Measurements from ENCODE around the gene SDCBP2. TPM values are rescaled to one million over a fixed set of nuclear protein-coding genes. Genes with fewer than 3 reads are reported as not detected.

SDCBP2 gene
- total and polyA plus RNA-seq, 2 of the 4 experiments (the other 2 are of a cell fraction) = 0.54 to 1.3 TPM

- Histone ChIP-seq H4K91ac (ENCODE audit: insufficient read depth, low read depth, low read length) (no peak overlapping the region), H3K18ac (ENCODE audit: low read depth, low read length) (no peak overlapping the region), H2BK20ac (ENCODE audit: low read depth, low read length) (no peak overlapping the region), H2AFZ (replicated peaks; ENCODE audit: low read length, poor library complexity) (no peak overlapping the region), H3K4me2 (ENCODE audit: low read depth, low read length) (no peak overlapping the region), H3K9me3 (ENCODE audit: control insufficient read depth, insufficient read depth, low read length) (no peaks in the 10 kb centered on the region), H3K56ac (ENCODE audit: extremely low read depth, insufficient read depth, low read length) (no peak overlapping the region), H3K36me3 (ENCODE audit: control insufficient read depth, insufficient read depth, low read length) (peaks cover 9% of the 10 kb centered on the region; the same call in 1 of the 2 replicates), H4K8ac (ENCODE audit: low read depth in 2 of 2, low read length in 2 of 2) (no peak overlapping the region), H3K4ac (ENCODE audit: low read depth, low read length) (peak overlapping the region; percentile 40), H4K20me1 (ENCODE audit: insufficient read depth, low read length) (peaks cover 11% of the 10 kb centered on the region), H3K27ac (ENCODE audit: insufficient read depth, low read length) (no peak overlapping the region), H2BK5ac (ENCODE audit: low read depth, low read length, poor library complexity, severe bottlenecking) (no peak overlapping the region), H3K27me3 (ENCODE audit: control insufficient read depth, insufficient read depth, low read length) (no peaks in the 10 kb centered on the region), H2AK9ac (replicated peaks; ENCODE audit: low read depth, low read length, poor library complexity) (no peak overlapping the region), H3K4me1 (ENCODE audit: control insufficient read depth, insufficient read depth, low read length) (peaks cover 9% of the 10 kb centered on the region), H3K79me1 (ENCODE audit: low read depth in 1 of 2, low read length in 2 of 2) (peaks cover 44 to 80% of the 10 kb centered on the region in 2 experiments), H2AK5ac (ENCODE audit: low read depth, low read length) (0 out of 2 replicates have a peak overlapping the region, but pooled peaks have one; percentile 49), H3K9me1 (ENCODE audit: insufficient read depth, low read length) (peaks cover 35% of the 10 kb centered on the region), H3K14ac (replicated peaks; ENCODE audit: low read depth, low read length) (no peak overlapping the region), H3K4me3 (ENCODE audit: insufficient read depth, low read depth, low read length) (no peak overlapping the region), H4K5ac (ENCODE audit: low read depth, low read length) (no peak overlapping the region), H3K9ac (ENCODE audit: low read depth, low read length) (no peak overlapping the region), H2BK15ac (ENCODE audit: low read depth, low read length) (no peak overlapping the region), H2BK120ac (ENCODE audit: low read depth, low read length) (no peak overlapping the region), H3K23ac (ENCODE audit: low read depth, low read length) (no peak overlapping the region)
- ChIA-PET CTCF (no interaction called here), POLR2A (ENCODE audit: unreplicated experiment) (no interaction called here)
- DNase-seq = no peak
- intact Hi-C loops (cut with micrococcal nuclease) = no loop called here
- in situ Hi-C loops (cut with MboI; ENCODE audit: low sequenced_read_pairs) = loop anchor here (25.0 kb wide), 1 partner anchor 503 kb away; no protein-coding TSS in a partner anchor
- WGBS, 2 experiments (ENCODE audit: extremely low coverage in 2 of 2, insufficient read length in 1 of 2) = 80% methylated on average over 1 of the region's 3 CpGs; no CpG with 5 or more reads in 1 of the 2 experiments
- dilution Hi-C loops (cut with HindIII; ENCODE audit: low sequenced_read_pairs, unreplicated experiment) = no loop called here
- ATAC-seq (ENCODE audit: low read depth) = peak; percentile 29; the same call in 1 of the 2 replicates
- no peak for TF ChIP-seq CHD1 (IDR thresholded peaks at IDR 0.05; ENCODE audit: low read depth, low read length)
- TF ChIP-seq MAZ (IDR thresholded peaks at IDR 0.05; ENCODE audit: borderline replicate concordance, low read depth, low read length) = no peak
- no peak for TF ChIP-seq POLR2A (IDR thresholded peaks at IDR 0.05; ENCODE audit: low read depth, low read length)
- TF ChIP-seq CTCF (conservative IDR thresholded peaks at IDR 0.05; ENCODE audit: low read depth, low read length) = no peak
- TF ChIP-seq RAD21 (IDR thresholded peaks at IDR 0.05; ENCODE audit: low read length) = no peak
- no peak for TF ChIP-seq MXI1 (IDR thresholded peaks at IDR 0.05; ENCODE audit: borderline replicate concordance, low read depth, low read length)
- no peak for TF ChIP-seq CEBPB (IDR thresholded peaks at IDR 0.05; ENCODE audit: low read depth, low read length)
- TF ChIP-seq RCOR1 (IDR thresholded peaks at IDR 0.05; ENCODE audit: insufficient replicate concordance, low read length) = no peak
- no peak for TF ChIP-seq RFX5 (IDR thresholded peaks at IDR 0.05; ENCODE audit: low read depth, low read length)
- no peak for TF ChIP-seq SMC3 (IDR thresholded peaks at IDR 0.05; ENCODE audit: low read depth, low read length)
- TF ChIP-seq ELK1 (IDR thresholded peaks at IDR 0.05; ENCODE audit: borderline replicate concordance, low read depth, low read length) = no peak
- TF ChIP-seq NFE2L2 (IDR thresholded peaks at IDR 0.05; ENCODE audit: low read depth, low read length) = no peak
- no peak for TF ChIP-seq MAFK (IDR thresholded peaks at IDR 0.05; ENCODE audit: low read depth, low read length)
- TF ChIP-seq USF2 (IDR thresholded peaks at IDR 0.05; ENCODE audit: low read depth, low read length) = no peak
- TF ChIP-seq BHLHE40 (IDR thresholded peaks at IDR 0.05; ENCODE audit: low read depth, low read length) = no peak
- no peak for TF ChIP-seq FOS (IDR thresholded peaks at IDR 0.05; ENCODE audit: low read depth, low read length)
- no TSS peak for BruUV-seq (replicated peaks)
These were observed 5.8 kb upstream of the SDCBP2 start for GRCh38 chr20:1334761-1335160.

All from IMR-90 (cell line).